Measurements from ENCODE around the gene NTM. TPM values are rescaled to one million over a fixed set of nuclear protein-coding genes. Genes with fewer than 3 reads are reported as not detected.

Gene NTM
- polyA plus RNA-seq, 1 donor (not counting 4 experiments of a cell fraction or from before 2014, with no cell fraction given): 47.9 TPM

DNA sequence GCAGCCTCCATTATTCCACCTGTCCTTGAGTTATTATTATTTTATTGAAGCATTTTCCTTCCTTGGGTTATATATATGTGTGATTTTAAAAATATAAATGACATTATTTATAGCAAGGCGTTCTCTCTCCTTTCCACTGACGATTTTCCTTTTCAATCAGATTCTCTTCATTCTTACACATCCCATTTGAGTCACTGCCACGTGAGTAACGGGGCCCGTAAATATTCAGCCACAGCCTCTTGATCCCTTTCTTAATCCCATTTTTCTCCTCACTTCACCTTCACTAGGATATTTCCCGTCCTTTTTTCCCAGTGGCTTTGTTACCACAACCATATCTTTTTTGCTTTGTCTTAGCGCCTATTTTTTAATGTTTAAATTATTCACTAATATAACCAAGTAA is 396.2 kb downstream of the NTM start:
- no peak overlapping the region for H3K9ac ChIP-seq (ENCODE audit: control insufficient read depth, extremely low read depth, insufficient read depth, low read length)
- H3K9me3 ChIP-seq (ENCODE audit: control insufficient read depth, low read depth, low read length): no peaks in the 10 kb centered on the region
- no peaks in the 10 kb centered on the region for H3K27me3 ChIP-seq (ENCODE audit: control insufficient read depth, extremely low read depth, insufficient read depth, low read length)
- FAIRE-seq (no peak), DNase-seq (ENCODE audit: low read depth, low spot score) (no peak)
- H3K4me3 ChIP-seq (ENCODE audit: control insufficient read depth in 2 of 3, extremely low read depth in 1 of 3, insufficient read depth in 2 of 3, low read depth in 1 of 3, low read length in 3 of 3): no peak overlapping the region
- H4K20me1 ChIP-seq (ENCODE audit: control insufficient read depth, extremely low read depth, insufficient read depth, low read length): no peaks in the 10 kb centered on the region
- no peak overlapping the region for H2AFZ ChIP-seq (ENCODE audit: control insufficient read depth, low read length)
- TF ChIP-seq CTCF (optimal IDR thresholded peaks at IDR 0.05 in 1 of 3, IDR thresholded peaks at IDR 0.05 in 1 of 3, conservative IDR thresholded peaks at IDR 0.05 in 1 of 3; ENCODE audit: extremely low read depth in 1 of 3, insufficient read depth in 2 of 3, low read length in 3 of 3) (no peak), EZH2 (IDR thresholded peaks at IDR 0.05; ENCODE audit: low read length) (no peak)
- H3K9me1 ChIP-seq (ENCODE audit: control insufficient read depth, extremely low read depth, insufficient read depth, low read length): no peaks in the 10 kb centered on the region
- H3K36me3 ChIP-seq (ENCODE audit: control insufficient read depth in 2 of 2, extremely low read depth in 1 of 2, insufficient read depth in 2 of 2, low read length in 2 of 2): no peaks in the 10 kb centered on the region
- dilution Hi-C loops (cut with MboI; ENCODE audit: extremely low pct_ligation_motif_present, low sequenced_read_pairs): no loop called here
- H3K4me1 ChIP-seq (ENCODE audit: control insufficient read depth, extremely low read depth, insufficient read depth, low read length): no peaks in the 10 kb centered on the region
- no peaks in the 10 kb centered on the region for H3K79me2 ChIP-seq (ENCODE audit: control insufficient read depth, insufficient read depth, low read length)
- H3K27ac ChIP-seq (ENCODE audit: control insufficient read depth, insufficient read depth, low read length): no peak overlapping the region
- no peak overlapping the region for H3K4me2 ChIP-seq (ENCODE audit: control insufficient read depth, extremely low read depth, insufficient read depth, low read depth, low read length)

- no peak overlapping the region for H2AFZ ChIP-seq (ENCODE audit: control insufficient read depth, low read length)
- FAIRE-seq: no peak
- DNase-seq (ENCODE audit: low read depth, low spot score): no peak
- H3K9me1 ChIP-seq (ENCODE audit: control insufficient read depth, extremely low read depth, insufficient read depth, low read length): no peaks in the 10 kb centered on the region
- dilution Hi-C loops (cut with MboI; ENCODE audit: extremely low pct_ligation_motif_present, low sequenced_read_pairs): no loop called here
- no peak overlapping the region for H3K4me3 ChIP-seq (ENCODE audit: control insufficient read depth in 2 of 3, extremely low read depth in 1 of 3, insufficient read depth in 2 of 3, low read depth in 1 of 3, low read length in 3 of 3)
- TF ChIP-seq CTCF (optimal IDR thresholded peaks at IDR 0.05 in 1 of 3, IDR thresholded peaks at IDR 0.05 in 1 of 3, conservative IDR thresholded peaks at IDR 0.05 in 1 of 3; ENCODE audit: extremely low read depth in 1 of 3, insufficient read depth in 2 of 3, low read length in 3 of 3): no peak
- no peak for TF ChIP-seq EZH2 (IDR thresholded peaks at IDR 0.05; ENCODE audit: low read length)
- no peaks in the 10 kb centered on the region for H3K36me3 ChIP-seq (ENCODE audit: control insufficient read depth in 2 of 2, extremely low read depth in 1 of 2, insufficient read depth in 2 of 2, low read length in 2 of 2)
- no peaks in the 10 kb centered on the region for H3K79me2 ChIP-seq (ENCODE audit: control insufficient read depth, insufficient read depth, low read length)
- H3K27ac ChIP-seq (ENCODE audit: control insufficient read depth, insufficient read depth, low read length): no peak overlapping the region
- H3K9me3 ChIP-seq (ENCODE audit: control insufficient read depth, low read depth, low read length): no peaks in the 10 kb centered on the region
- H3K4me1 ChIP-seq (ENCODE audit: control insufficient read depth, extremely low read depth, insufficient read depth, low read length): no peaks in the 10 kb centered on the region
- H3K9ac ChIP-seq (ENCODE audit: control insufficient read depth, extremely low read depth, insufficient read depth, low read length): no peak overlapping the region
- H4K20me1 ChIP-seq (ENCODE audit: control insufficient read depth, extremely low read depth, insufficient read depth, low read length): no peaks in the 10 kb centered on the region
- H3K4me2 ChIP-seq (ENCODE audit: control insufficient read depth, extremely low read depth, insufficient read depth, low read depth, low read length): no peak overlapping the region
- no peaks in the 10 kb centered on the region for H3K27me3 ChIP-seq (ENCODE audit: control insufficient read depth, extremely low read depth, insufficient read depth, low read length)
These were observed 397.0 kb downstream of the NTM start for GRCh38 chr11:131767421-131767820.
